ENCODE measurements around the gene ORC6.

The ORC6 gene

GRCh38 chr16:46701615-46702014 lies 12.2 kb downstream of the ORC6 start:
- DNase-seq (ENCODE audit: low read depth), result no peak

GRCh38 chr16:46702030-46702429 lies 12.6 kb downstream of the ORC6 start:
- no peak for DNase-seq (ENCODE audit: low read depth)

GRCh38 chr16:46706642-46707041 lies 17.2 kb downstream of the ORC6 start:
- DNase-seq (ENCODE audit: low read depth), result no peak

- no peak for DNase-seq (ENCODE audit: low read depth)
Measured at GRCh38 chr16:46709469-46710005, 20.1 kb downstream of the ORC6 start.

- DNase-seq (ENCODE audit: low read depth), result no peak
Measured at GRCh38 chr16:46711106-46712058, 21.9 kb downstream of the ORC6 start.

- DNase-seq (ENCODE audit: low read depth), result no peak
Measured at GRCh38 chr16:46712911-46713310, 23.5 kb downstream of the ORC6 start.

GRCh38 chr16:46713634-46714033 lies 24.2 kb downstream of the ORC6 start:
- no peak for DNase-seq (ENCODE audit: low read depth)

GRCh38 chr16:46714797-46715591 lies 25.5 kb downstream of the ORC6 start:
- DNase-seq (ENCODE audit: low read depth), result no peak

GRCh38 chr16:46715769-46716305 lies 26.4 kb downstream of the ORC6 start:
- DNase-seq (ENCODE audit: low read depth), result no peak

- no peak for DNase-seq (ENCODE audit: low read depth)
Measured at GRCh38 chr16:46717692-46718091, 28.2 kb downstream of the ORC6 start.

- DNase-seq (ENCODE audit: low read depth), result no peak
Measured at GRCh38 chr16:46718214-46718613, 28.8 kb downstream of the ORC6 start.

GRCh38 chr16:46719528-46719927 lies 30.1 kb downstream of the ORC6 start:
- no peak for DNase-seq (ENCODE audit: low read depth)

- DNase-seq (ENCODE audit: low read depth), result no peak
Measured at GRCh38 chr16:46720619-46721018, 31.2 kb downstream of the ORC6 start.

GRCh38 chr16:46721885-46722284 lies 32.4 kb downstream of the ORC6 start:
- no peak for DNase-seq (ENCODE audit: low read depth)

GRCh38 chr16:46727184-46727583 lies 37.7 kb downstream of the ORC6 start:
- DNase-seq (ENCODE audit: low read depth), result no peak

- DNase-seq (ENCODE audit: low read depth), result no peak
Measured at GRCh38 chr16:46727630-46728029, 38.2 kb downstream of the ORC6 start.

GRCh38 chr16:46728806-46729205 lies 39.3 kb downstream of the ORC6 start:
- no peak for DNase-seq (ENCODE audit: low read depth)

GRCh38 chr16:46729326-46729995 lies 40.0 kb downstream of the ORC6 start:
- DNase-seq (ENCODE audit: low read depth), result no peak

- DNase-seq (ENCODE audit: low read depth), result no peak
Measured at GRCh38 chr16:46730126-46730525, 40.7 kb downstream of the ORC6 start.

GRCh38 chr16:46730801-46731690 lies 41.6 kb downstream of the ORC6 start:
- no peak for DNase-seq (ENCODE audit: low read depth)

Data from CMK (cell line).